Measurements from ENCODE around the gene LHFPL2. TPM values are rescaled to one million over a fixed set of nuclear protein-coding genes. Genes with fewer than 3 reads are reported as not detected.

LHFPL2 gene
- total and polyA plus RNA-seq, 7 donors, result 1.1 to 6.4 (median 3.6) TPM

DNA sequence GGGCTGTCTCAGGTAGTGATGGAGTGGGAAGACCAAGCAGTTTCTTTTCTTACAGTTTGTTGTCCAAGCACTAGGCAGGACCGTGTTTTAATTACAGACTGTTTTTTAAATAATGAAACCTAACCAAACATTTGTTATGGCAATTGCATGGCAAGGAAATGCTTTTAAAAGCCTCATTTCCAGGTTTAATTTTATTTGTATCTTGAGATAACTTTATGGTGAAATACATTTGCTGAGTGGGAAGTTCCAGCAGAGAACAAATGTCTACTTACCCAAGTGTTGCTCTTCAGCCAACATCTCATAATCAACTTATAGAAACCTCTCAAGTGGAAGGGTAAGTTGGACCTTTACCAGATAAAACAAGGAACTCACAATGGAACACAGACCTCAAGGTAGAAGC lies 11.8 kb upstream of the LHFPL2 start:
- H3K4me3 ChIP-seq, result no peak overlapping the region
- H3K4me1 ChIP-seq, result no peaks in the 10 kb centered on the region
- no peak for DNase-seq
- 36 to 54% (median 49%) methylated on average over 1 of the region's 1 CpG for WGBS, 3 donors
- intact Hi-C loops (cut with DNase I), result no loop called here
- no peak for ATAC-seq
- TF ChIP-seq, protein P1, sequence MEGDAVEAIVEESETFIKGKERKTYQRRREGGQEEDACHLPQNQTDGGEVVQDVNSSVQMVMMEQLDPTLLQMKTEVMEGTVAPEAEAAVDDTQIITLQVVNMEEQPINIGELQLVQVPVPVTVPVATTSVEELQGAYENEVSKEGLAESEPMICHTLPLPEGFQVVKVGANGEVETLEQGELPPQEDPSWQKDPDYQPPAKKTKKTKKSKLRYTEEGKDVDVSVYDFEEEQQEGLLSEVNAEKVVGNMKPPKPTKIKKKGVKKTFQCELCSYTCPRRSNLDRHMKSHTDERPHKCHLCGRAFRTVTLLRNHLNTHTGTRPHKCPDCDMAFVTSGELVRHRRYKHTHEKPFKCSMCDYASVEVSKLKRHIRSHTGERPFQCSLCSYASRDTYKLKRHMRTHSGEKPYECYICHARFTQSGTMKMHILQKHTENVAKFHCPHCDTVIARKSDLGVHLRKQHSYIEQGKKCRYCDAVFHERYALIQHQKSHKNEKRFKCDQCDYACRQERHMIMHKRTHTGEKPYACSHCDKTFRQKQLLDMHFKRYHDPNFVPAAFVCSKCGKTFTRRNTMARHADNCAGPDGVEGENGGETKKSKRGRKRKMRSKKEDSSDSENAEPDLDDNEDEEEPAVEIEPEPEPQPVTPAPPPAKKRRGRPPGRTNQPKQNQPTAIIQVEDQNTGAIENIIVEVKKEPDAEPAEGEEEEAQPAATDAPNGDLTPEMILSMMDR (IDR thresholded peaks at IDR 0.05), result no peak
- no peaks in the 10 kb centered on the region for H3K9me3 ChIP-seq
- no peaks in the 10 kb centered on the region for H3K36me3 ChIP-seq (ENCODE audit: insufficient read depth in 1 of 2, low read depth in 1 of 2)
- H3K27ac ChIP-seq, result no peak overlapping the region
- H3K27me3 ChIP-seq (ENCODE audit: insufficient read depth in 3 of 3, low read length in 2 of 3), result no peaks in the 10 kb centered on the region

DNA sequence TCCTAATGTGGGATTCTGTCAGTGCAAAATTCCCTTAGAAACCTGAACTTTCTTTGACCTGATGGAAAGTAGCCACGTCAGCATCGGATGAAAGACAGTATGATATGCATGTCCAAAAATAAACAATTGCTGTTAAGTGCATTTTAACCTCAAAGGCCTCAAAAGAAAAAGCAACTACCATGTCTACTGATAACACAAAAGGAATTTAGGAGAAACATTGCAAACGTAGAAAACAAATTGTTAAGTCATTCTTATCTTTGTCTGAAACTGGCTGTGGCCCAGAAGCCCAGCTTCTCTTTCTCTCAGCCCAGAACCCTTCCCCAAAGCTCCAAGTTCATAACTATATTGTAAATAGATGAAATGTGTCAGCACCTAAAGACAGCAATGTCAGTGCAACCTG lies 11.1 kb upstream of the LHFPL2 start:
- Histone ChIP-seq H3K4me3 (no peak overlapping the region), H3K36me3 (ENCODE audit: insufficient read depth in 1 of 2, low read depth in 1 of 2) (no peaks in the 10 kb centered on the region), H3K27ac (no peak overlapping the region), H3K27me3 (ENCODE audit: insufficient read depth in 3 of 3, low read length in 2 of 3) (no peaks in the 10 kb centered on the region), H3K9me3 (no peaks in the 10 kb centered on the region), H3K4me1 (no peaks in the 10 kb centered on the region)
- intact Hi-C loops (cut with DNase I), result no loop called here
- WGBS, 3 donors, result 28 to 48% (median 39%) methylated on average over 3 of the region's 3 CpGs
- ATAC-seq (no peak), DNase-seq (no peak)
- TF ChIP-seq, protein P1 (IDR thresholded peaks at IDR 0.05), result no peak

DNA sequence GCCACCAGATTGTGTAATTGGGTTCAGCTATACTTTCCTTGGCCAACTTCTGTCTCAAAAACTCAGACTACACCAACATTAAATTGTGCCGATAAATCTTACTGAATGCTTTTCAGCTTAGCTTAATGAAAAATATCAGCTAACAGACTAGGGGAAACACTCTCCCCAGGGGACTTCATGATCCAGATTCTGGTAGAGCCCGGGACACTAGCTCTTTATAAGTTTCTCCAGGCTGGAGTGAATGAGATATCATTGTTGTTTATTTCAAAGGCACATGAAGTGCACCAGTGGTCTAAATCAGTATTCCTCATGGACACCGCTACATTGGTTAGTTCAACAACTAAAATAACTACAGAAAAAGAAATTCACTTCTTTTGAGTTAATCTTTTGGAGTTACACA lies 10.5 kb upstream of the LHFPL2 start:
- H3K9me3 ChIP-seq, result no peaks in the 10 kb centered on the region
- no peak overlapping the region for H3K4me3 ChIP-seq
- H3K36me3 ChIP-seq (ENCODE audit: insufficient read depth in 1 of 2, low read depth in 1 of 2), result no peaks in the 10 kb centered on the region
- H3K27me3 ChIP-seq (ENCODE audit: insufficient read depth in 3 of 3, low read length in 2 of 3), result no peaks in the 10 kb centered on the region
- intact Hi-C loops (cut with DNase I), result no loop called here
- no peak overlapping the region for H3K27ac ChIP-seq
- TF ChIP-seq, protein P1 (IDR thresholded peaks at IDR 0.05), result no peak
- no peaks in the 10 kb centered on the region for H3K4me1 ChIP-seq
- 43 to 52% (median 45%) methylated on average over 3 of the region's 3 CpGs for WGBS, 3 donors
- ATAC-seq (no peak), DNase-seq (no peak)

DNA sequence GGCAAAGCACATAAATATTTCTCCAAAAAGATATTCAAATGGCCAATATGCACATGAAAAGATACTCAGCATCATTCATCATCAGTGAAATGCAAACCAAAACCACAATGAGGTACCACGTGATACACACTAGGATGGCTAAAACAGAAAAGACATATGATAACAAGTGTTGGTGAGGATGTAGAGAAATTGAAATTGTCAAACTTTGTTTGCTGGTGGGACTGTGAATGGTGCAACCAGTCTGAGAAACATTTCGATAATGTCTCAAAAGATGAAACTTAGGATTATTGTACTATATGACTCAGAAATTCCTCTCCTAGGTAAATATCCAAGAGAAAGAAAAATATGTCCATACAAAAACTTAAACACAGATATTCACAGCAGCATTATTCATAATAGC lies 8.6 kb upstream of the LHFPL2 start:
- Histone ChIP-seq H3K27ac (no peak overlapping the region), H3K4me3 (no peak overlapping the region), H3K36me3 (ENCODE audit: insufficient read depth in 1 of 2, low read depth in 1 of 2) (no peaks in the 10 kb centered on the region), H3K9me3 (no peaks in the 10 kb centered on the region), H3K4me1 (no peaks in the 10 kb centered on the region), H3K27me3 (ENCODE audit: insufficient read depth in 3 of 3, low read length in 2 of 3) (no peaks in the 10 kb centered on the region)
- 96 to 99% (median 98%) methylated on average over 2 of the region's 2 CpGs for WGBS, 3 donors
- no peak for DNase-seq
- intact Hi-C loops (cut with DNase I), result no loop called here
- no peak for ATAC-seq
- TF ChIP-seq, protein P1 (IDR thresholded peaks at IDR 0.05), result no peak

DNA sequence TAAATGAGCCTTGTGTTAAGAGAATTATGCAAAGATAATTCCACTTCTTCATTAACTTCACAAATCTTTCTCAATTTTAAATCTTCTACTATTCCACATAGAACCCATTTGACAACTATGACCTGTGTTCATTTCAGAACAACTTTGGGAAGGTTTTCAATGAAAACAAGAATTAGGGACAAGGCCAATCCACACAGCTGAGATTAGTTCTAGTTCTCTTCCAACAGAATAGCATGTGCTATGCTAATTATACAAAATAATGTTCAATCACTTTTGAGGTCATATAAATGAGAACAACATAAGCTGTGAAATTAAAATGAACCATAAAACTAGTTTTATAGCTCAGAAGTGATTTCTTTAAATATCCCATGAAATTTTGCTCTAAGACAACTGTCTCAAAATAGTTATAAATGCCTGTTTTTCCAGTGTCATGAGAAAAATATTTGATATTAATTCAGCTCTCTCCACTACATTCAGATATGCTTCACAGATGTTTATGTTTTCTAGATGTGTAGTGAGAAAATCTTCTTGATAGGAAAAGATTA lies 7.2 kb upstream of the LHFPL2 start:
- TF ChIP-seq, protein P1 (IDR thresholded peaks at IDR 0.05), result no peak
- intact Hi-C loops (cut with DNase I), result no loop called here
- Histone ChIP-seq H3K36me3 (ENCODE audit: insufficient read depth in 1 of 2, low read depth in 1 of 2) (no peaks in the 10 kb centered on the region), H3K4me1 (no peaks in the 10 kb centered on the region), H3K9me3 (no peaks in the 10 kb centered on the region), H3K27me3 (ENCODE audit: insufficient read depth in 3 of 3, low read length in 2 of 3) (no peaks in the 10 kb centered on the region), H3K4me3 (no peak overlapping the region), H3K27ac (no peak overlapping the region)
- DNase-seq (no peak), ATAC-seq (no peak)
